Tibial nerve (tissue), 3 donors: Measurements from ENCODE around the gene PROM2.

ENCODE experiments used
- CTCF ChIP-seq, 5 experiments: fragments of 200-600 bp in 3 of 5; fragments of 450-650 bp in 2 of 5; sonication (generic) in 3 of 5; IDR thresholded peaks; one replicate each; pipeline ENCODE4 v1.5.1; 2016 to 2019; ENCODE audit warnings: antibody characterized with exemption in 5 of 5, mild to moderate bottlenecking in 3 of 5, moderate library complexity in 2 of 5
- POLR2A ChIP-seq, 2 donors: fragments of 450-650 bp; IDR thresholded peaks; one replicate each; pipeline ENCODE4 v1.6.1; 2017; ENCODE audit warnings: antibody characterized with exemption in 2 of 2, mild to moderate bottlenecking in 2 of 2, moderate library complexity in 2 of 2

GRCh38 chr2:95234286-95234785 is 39.9 kb upstream of the PROM2 start:
- TF ChIP-seq CTCF (IDR thresholded peaks at IDR 0.05) (no peak), POLR2A (IDR thresholded peaks at IDR 0.05) (no peak)
